ENCODE data around the gene ITM2C. TPM values are rescaled to one million over a fixed set of nuclear protein-coding genes. Genes with fewer than 3 reads are reported as not detected.

Gene ITM2C
- total and polyA plus RNA-seq, 9 of the 15 experiments (the other 6 are each of a cell fraction or from before 2014, with no cell fraction given): 0.49 to 58.8 (median 21.5) TPM

- TF ChIP-seq, protein P1, sequence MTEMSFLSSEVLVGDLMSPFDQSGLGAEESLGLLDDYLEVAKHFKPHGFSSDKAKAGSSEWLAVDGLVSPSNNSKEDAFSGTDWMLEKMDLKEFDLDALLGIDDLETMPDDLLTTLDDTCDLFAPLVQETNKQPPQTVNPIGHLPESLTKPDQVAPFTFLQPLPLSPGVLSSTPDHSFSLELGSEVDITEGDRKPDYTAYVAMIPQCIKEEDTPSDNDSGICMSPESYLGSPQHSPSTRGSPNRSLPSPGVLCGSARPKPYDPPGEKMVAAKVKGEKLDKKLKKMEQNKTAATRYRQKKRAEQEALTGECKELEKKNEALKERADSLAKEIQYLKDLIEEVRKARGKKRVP (CRISPR knock-in tag; IDR thresholded peaks at IDR 0.05): no peak
These were observed 22.6 kb downstream of the ITM2C start (continued) for GRCh38 chr2:230887342-230887741.

GRCh38 chr2:230888824-230889400, 24.2 kb downstream of the ITM2C start:
- H3K4me3 ChIP-seq: no peak overlapping the region
- no peak overlapping the region for H3K9ac ChIP-seq (ENCODE audit: insufficient read depth in 1 of 2, low read depth in 2 of 2, low read length in 2 of 2)
- H3K79me2 ChIP-seq (ENCODE audit: control insufficient read depth, insufficient read depth, low read length): no peaks in the 10 kb centered on the region
- FAIRE-seq (no peak), DNase-seq (ENCODE audit: extremely low read depth in 1 of 4, low spot score in 3 of 4) (no peak), ATAC-seq (no peak)
- ChIA-PET CTCF (ENCODE audit: low intra/inter-chr PET ratio) (no interaction called here), POLR2A (no interaction called here)
- in situ Hi-C loops (cut with MboI): no loop called here
- H3K27ac ChIP-seq (ENCODE audit: extremely low read depth, low read depth, low read length): no peak overlapping the region
- 51% methylated on average over 12 of the region's 14 CpGs for WGBS (ENCODE audit: insufficient coverage, low coverage, missing lambda C conversion rate)
- peaks cover 2 to 37% of the 10 kb centered on the region in 2 experiments; a peak in 3 of 5 replicates for H3K27me3 ChIP-seq (ENCODE audit: control insufficient read depth in 2 of 2, insufficient read depth in 2 of 2, low read length in 2 of 2)
- intact Hi-C loops (cut with micrococcal nuclease): no loop called here
- BruUV-seq (replicated peaks): no TSS peak
- H3K4me1 ChIP-seq (replicated peaks in 1 of 2; ENCODE audit: control insufficient read depth in 2 of 2, insufficient read depth in 2 of 2, low read length in 2 of 2): peaks cover 2 to 4% of the 10 kb centered on the region in 2 experiments; a peak in 4 of 5 replicates
- H3K4me2 ChIP-seq (ENCODE audit: insufficient read depth, low read length): no peak overlapping the region
- no peak overlapping the region for H2AFZ ChIP-seq (ENCODE audit: low read depth, low read length)
- no peaks in the 10 kb centered on the region for H4K20me1 ChIP-seq (replicated peaks; ENCODE audit: control insufficient read depth, insufficient read depth, low read length)
- no peaks in the 10 kb centered on the region for H3K36me3 ChIP-seq (ENCODE audit: control insufficient read depth, insufficient read depth, low read length)
- no peaks in the 10 kb centered on the region for H3K9me1 ChIP-seq (ENCODE audit: control insufficient read depth, insufficient read depth, low read length)
- H3K9me3 ChIP-seq (replicated peaks; ENCODE audit: control insufficient read depth, insufficient read depth, low read depth, low read length): no peaks in the 10 kb centered on the region
- TF ChIP-seq RBM22 (IDR thresholded peaks at IDR 0.05; ENCODE audit: low read depth, low read length, poor library complexity, severe bottlenecking) (no peak), USF2 (CRISPR knock-in tag; IDR thresholded peaks at IDR 0.05) (peak; percentile 57), ILK (tag; IDR thresholded peaks at IDR 0.05; ENCODE audit: borderline replicate concordance, low read depth) (no peak), COPS2 (conservative IDR thresholded peaks at IDR 0.05) (no peak), NR2C2 (CRISPR knock-in tag; IDR thresholded peaks at IDR 0.05) (no peak), NR2C2 (tag; IDR thresholded peaks at IDR 0.05) (no peak), ETS2 (tag; IDR thresholded peaks at IDR 0.05; ENCODE audit: borderline replicate concordance, poor library complexity, severe bottlenecking) (no peak), RCOR1 (IDR thresholded peaks at IDR 0.05; ENCODE audit: borderline replicate concordance in 1 of 2, low read depth in 2 of 2, low read length in 2 of 2) (no peak), RAD51 (IDR thresholded peaks at IDR 0.05; ENCODE audit: borderline replicate concordance, low read depth) (peak; percentile 52; the same call in 1 of the 2 replicates)
- TF ChIP-seq, protein P2, sequence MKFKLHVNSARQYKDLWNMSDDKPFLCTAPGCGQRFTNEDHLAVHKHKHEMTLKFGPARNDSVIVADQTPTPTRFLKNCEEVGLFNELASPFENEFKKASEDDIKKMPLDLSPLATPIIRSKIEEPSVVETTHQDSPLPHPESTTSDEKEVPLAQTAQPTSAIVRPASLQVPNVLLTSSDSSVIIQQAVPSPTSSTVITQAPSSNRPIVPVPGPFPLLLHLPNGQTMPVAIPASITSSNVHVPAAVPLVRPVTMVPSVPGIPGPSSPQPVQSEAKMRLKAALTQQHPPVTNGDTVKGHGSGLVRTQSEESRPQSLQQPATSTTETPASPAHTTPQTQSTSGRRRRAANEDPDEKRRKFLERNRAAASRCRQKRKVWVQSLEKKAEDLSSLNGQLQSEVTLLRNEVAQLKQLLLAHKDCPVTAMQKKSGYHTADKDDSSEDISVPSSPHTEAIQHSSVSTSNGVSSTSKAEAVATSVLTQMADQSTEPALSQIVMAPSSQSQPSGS (CRISPR knock-in tag; IDR thresholded peaks at IDR 0.05): no peak
- TF ChIP-seq, protein P3, sequence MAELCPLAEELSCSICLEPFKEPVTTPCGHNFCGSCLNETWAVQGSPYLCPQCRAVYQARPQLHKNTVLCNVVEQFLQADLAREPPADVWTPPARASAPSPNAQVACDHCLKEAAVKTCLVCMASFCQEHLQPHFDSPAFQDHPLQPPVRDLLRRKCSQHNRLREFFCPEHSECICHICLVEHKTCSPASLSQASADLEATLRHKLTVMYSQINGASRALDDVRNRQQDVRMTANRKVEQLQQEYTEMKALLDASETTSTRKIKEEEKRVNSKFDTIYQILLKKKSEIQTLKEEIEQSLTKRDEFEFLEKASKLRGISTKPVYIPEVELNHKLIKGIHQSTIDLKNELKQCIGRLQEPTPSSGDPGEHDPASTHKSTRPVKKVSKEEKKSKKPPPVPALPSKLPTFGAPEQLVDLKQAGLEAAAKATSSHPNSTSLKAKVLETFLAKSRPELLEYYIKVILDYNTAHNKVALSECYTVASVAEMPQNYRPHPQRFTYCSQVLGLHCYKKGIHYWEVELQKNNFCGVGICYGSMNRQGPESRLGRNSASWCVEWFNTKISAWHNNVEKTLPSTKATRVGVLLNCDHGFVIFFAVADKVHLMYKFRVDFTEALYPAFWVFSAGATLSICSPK (IDR thresholded peaks at IDR 0.05; ENCODE audit: borderline replicate concordance): no peak
- TF ChIP-seq, protein P4, sequence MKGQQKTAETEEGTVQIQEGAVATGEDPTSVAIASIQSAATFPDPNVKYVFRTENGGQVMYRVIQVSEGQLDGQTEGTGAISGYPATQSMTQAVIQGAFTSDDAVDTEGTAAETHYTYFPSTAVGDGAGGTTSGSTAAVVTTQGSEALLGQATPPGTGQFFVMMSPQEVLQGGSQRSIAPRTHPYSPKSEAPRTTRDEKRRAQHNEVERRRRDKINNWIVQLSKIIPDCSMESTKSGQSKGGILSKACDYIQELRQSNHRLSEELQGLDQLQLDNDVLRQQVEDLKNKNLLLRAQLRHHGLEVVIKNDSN (CRISPR knock-in tag; IDR thresholded peaks at IDR 0.05): peak; percentile 71
